Measurements from ENCODE around the gene WDR27. TPM values are rescaled to one million over a fixed set of nuclear protein-coding genes. Genes with fewer than 3 reads are reported as not detected.
"Not testable (repeated sequence)": the region's sequence is repeated elsewhere in the genome, so short reads cannot be mapped to it uniquely, and the experiment has no call there.

Gene WDR27
- total RNA-seq, 2 experiments from 2014 or later: 37.9 to 38.3 TPM

DNA sequence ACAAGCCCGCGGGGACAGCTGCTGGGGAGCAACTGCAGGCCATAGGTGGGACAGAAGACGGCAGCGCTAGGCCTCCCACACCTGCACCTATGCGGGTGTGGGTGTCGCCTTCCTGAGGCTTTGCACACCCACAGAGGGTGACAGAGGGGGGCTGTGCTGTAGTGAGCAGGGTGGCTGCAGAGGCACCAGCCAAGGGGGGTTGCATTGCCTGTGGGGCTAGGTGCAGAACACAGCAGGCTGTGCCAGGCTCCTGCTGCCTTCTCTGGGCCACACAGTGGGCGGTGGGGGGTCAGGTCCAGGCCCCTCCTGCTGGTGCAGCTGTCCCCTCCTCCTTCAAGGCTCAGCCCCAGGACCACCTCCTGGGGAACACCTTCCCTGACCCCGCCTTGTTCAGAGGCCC is 75.7 kb downstream of the WDR27 start:
- intact Hi-C loops (cut with micrococcal nuclease): no loop called here
- Mint-ChIP-seq H3K4me1 (ENCODE audit: low read depth) (no peaks in the 10 kb centered on the region), H3K27ac (no peak overlapping the region), H3K27me3 (ENCODE audit: low read depth) (no peaks in the 10 kb centered on the region), H3K4me3 (no peak overlapping the region), H3K9me3 (no peaks in the 10 kb centered on the region), H3K36me3 (ENCODE audit: low read depth) (peaks cover 9% of the 10 kb centered on the region)
- CTCF ChIA-PET: no interaction called here
- DNase-seq: no peak

DNA sequence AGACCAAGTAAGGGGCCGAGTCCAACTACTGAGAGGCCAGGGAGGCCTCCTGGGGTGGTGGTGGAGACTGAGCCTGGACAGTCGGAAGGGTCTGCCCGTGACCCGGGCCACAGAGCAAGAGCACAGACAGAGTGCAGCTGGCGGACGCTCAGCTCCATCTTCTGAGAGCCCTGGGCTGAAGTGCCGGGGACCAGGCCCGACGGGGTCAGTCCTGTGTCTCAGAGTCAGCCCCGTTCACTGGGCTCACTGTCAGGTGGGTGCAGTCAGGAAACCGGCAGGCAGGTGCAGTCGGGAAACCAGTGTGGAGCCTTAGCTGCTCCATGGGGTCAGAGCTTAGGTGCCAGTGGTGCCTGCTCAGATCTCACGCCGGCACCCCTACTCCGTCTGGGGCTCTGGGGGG is 76.5 kb downstream of the WDR27 start:
- DNase-seq: no peak
- Mint-ChIP-seq H3K4me3 (no peak overlapping the region), H3K27ac (no peak overlapping the region), H3K4me1 (ENCODE audit: low read depth) (no peaks in the 10 kb centered on the region), H3K9me3 (no peaks in the 10 kb centered on the region), H3K27me3 (ENCODE audit: low read depth) (no peaks in the 10 kb centered on the region), H3K36me3 (ENCODE audit: low read depth) (peaks cover 10% of the 10 kb centered on the region)
- CTCF ChIA-PET: no interaction called here
- intact Hi-C loops (cut with micrococcal nuclease): no loop called here

GRCh38 chr6:169624785-169625184 is 77.0 kb downstream of the WDR27 start:
- Mint-ChIP-seq H3K27me3 (ENCODE audit: low read depth) (no peaks in the 10 kb centered on the region), H3K4me1 (ENCODE audit: low read depth) (no peaks in the 10 kb centered on the region), H3K36me3 (ENCODE audit: low read depth) (peaks cover 8% of the 10 kb centered on the region), H3K27ac (no peak overlapping the region), H3K4me3 (no peak overlapping the region), H3K9me3 (no peaks in the 10 kb centered on the region)
- DNase-seq: no peak
- CTCF ChIA-PET: no interaction called here
- intact Hi-C loops (cut with micrococcal nuclease): no loop called here

GRCh38 chr6:169623975-169624374 is 77.9 kb downstream of the WDR27 start:
- no peaks in the 10 kb centered on the region for H3K9me3 Mint-ChIP-seq
- peaks cover 8% of the 10 kb centered on the region for H3K36me3 Mint-ChIP-seq (ENCODE audit: low read depth)
- H3K4me3 Mint-ChIP-seq: no peak overlapping the region
- H3K4me1 Mint-ChIP-seq (ENCODE audit: low read depth): no peaks in the 10 kb centered on the region
- H3K27ac Mint-ChIP-seq: no peak overlapping the region
- intact Hi-C loops (cut with micrococcal nuclease): no loop called here
- CTCF ChIA-PET: no interaction called here
- no peaks in the 10 kb centered on the region for H3K27me3 Mint-ChIP-seq (ENCODE audit: low read depth)
- DNase-seq: no peak

GRCh38 chr6:169623343-169623742 is 78.5 kb downstream of the WDR27 start:
- H3K36me3 Mint-ChIP-seq (ENCODE audit: low read depth): peaks cover 8% of the 10 kb centered on the region
- H3K27ac Mint-ChIP-seq: no peak overlapping the region
- no peaks in the 10 kb centered on the region for H3K27me3 Mint-ChIP-seq (ENCODE audit: low read depth)
- H3K4me1 Mint-ChIP-seq (ENCODE audit: low read depth): no peaks in the 10 kb centered on the region
- H3K9me3 Mint-ChIP-seq: no peaks in the 10 kb centered on the region
- CTCF ChIA-PET: no interaction called here
- intact Hi-C loops (cut with micrococcal nuclease): no loop called here
- no peak overlapping the region for H3K4me3 Mint-ChIP-seq
- no peak for DNase-seq

DNA sequence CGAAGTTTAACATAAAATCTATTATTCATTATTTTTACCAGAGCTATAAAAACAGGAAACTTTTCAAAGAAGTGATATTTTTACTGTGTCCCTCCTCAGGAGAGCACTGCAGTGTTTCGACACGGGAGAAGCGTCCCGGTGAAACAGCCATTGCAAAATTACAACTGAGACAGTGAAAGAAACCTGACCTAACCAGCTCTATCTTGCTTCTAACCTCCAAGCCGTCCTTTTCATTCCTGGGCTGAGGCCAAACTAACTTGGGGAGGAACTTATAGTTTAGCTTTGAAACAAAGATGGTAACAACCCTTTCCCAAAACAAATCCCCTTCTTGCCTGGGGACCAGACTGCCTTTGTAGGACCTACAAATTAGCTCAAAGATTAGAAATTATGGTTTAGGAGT is 79.2 kb downstream of the WDR27 start:
- CTCF ChIA-PET: no interaction called here
- peaks cover 8% of the 10 kb centered on the region for H3K36me3 Mint-ChIP-seq (ENCODE audit: low read depth)
- no peak overlapping the region for H3K27ac Mint-ChIP-seq
- no peaks in the 10 kb centered on the region for H3K27me3 Mint-ChIP-seq (ENCODE audit: low read depth)
- H3K4me1 Mint-ChIP-seq (ENCODE audit: low read depth): no peaks in the 10 kb centered on the region
- H3K4me3 Mint-ChIP-seq: no peak overlapping the region
- intact Hi-C loops (cut with micrococcal nuclease): no loop called here
- no peaks in the 10 kb centered on the region for H3K9me3 Mint-ChIP-seq
- no peak for DNase-seq

DNA sequence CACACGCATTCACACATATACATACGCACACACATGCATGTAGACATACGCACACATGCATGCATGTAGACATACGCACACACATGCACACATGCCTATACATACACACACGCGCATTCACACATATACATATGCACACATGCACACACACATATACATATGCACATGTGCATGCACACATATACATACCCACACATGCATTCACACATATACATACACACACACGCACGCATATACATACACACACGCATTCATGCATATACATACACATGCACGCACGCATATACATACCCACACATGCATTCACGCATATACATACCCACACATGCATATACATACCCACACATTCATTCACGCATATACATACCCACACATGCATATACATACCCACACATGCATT is 80.5 kb downstream of the WDR27 start:
- DNase-seq: no peak
- Mint-ChIP-seq H3K9me3 (no peaks in the 10 kb centered on the region), H3K36me3 (ENCODE audit: low read depth) (peaks cover 3% of the 10 kb centered on the region), H3K4me1 (ENCODE audit: low read depth) (no peaks in the 10 kb centered on the region), H3K27ac (no peak overlapping the region), H3K4me3 (no peak overlapping the region), H3K27me3 (ENCODE audit: low read depth) (no peaks in the 10 kb centered on the region)
- CTCF ChIA-PET: no interaction called here
- intact Hi-C loops (cut with micrococcal nuclease): no loop called here

DNA sequence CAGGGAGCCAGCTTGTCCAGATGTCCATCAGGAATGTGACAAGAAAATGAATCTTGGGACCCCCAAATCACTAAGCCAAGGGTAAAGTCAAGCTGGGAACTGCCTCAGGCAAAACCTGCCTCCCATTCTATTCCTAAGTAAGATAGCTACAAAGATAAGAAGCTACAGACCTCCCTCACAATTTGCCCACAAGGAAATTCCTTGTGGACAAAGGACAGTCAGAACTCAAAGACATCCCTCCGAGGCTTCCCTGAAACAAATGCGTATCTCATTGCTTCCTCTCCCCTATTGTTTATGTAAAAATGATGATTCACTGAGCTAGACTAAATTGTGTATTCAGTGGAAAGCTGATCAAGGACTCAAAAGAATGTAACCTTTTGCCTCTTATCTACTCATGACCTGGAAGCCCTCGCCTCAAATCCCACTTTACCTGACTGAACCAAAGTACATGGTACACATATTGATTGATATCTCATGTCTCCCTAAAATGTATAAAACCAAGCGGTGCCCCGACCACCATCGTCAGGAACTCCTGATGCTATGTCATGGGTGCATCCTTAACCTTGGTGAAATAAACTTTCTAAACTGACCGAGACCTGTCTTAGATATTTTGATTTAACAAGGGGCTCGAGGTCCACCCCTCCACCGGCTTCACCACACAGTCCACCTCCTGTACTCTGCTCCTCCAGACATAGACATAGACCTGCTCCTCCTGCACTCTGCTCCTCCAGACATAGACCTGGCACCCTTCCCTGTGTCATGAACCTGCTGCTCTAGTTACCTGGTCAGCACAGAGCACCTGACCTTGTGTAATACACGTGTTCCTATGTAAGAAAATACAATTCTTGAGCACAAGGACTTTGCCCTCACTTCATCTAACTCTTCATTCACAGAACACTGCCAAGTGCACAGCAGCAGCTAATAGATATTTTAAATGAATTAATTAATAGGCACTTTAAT is 81.4 kb downstream of the WDR27 start:
- peaks cover 5% of the 10 kb centered on the region for H3K9me3 Mint-ChIP-seq
- no peaks in the 10 kb centered on the region for H3K27me3 Mint-ChIP-seq (ENCODE audit: low read depth)
- intact Hi-C loops (cut with micrococcal nuclease): no loop called here
- H3K36me3 Mint-ChIP-seq (ENCODE audit: low read depth): peaks cover 9% of the 10 kb centered on the region
- CTCF ChIA-PET: no interaction called here
- H3K4me3 Mint-ChIP-seq: no peak overlapping the region
- no peak for DNase-seq
- H3K4me1 Mint-ChIP-seq (ENCODE audit: low read depth): no peaks in the 10 kb centered on the region
- H3K27ac Mint-ChIP-seq: no peak overlapping the region

DNA sequence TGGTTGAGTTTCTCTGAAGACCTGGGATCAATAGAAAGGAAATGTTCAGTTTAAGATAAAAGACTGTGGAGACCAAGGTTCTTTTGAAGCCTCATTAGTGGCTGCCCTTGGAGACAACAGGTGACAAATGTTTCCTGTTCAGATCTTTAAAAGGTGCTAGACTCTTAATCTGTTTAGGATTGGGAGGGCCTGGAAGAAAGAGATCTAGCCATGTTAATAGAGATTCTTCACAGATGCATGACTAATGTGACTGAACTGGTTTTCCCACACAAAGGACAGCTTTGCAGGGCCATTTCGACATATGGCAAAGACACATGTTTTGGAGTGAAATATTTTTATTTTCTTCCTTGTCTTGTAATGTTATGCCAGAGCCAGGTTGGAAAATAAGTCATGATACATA is 82.2 kb downstream of the WDR27 start:
- Mint-ChIP-seq H3K4me3 (no peak overlapping the region), H3K4me1 (ENCODE audit: low read depth) (no peaks in the 10 kb centered on the region), H3K9me3 (peaks cover 7% of the 10 kb centered on the region), H3K36me3 (ENCODE audit: low read depth) (peaks cover 9% of the 10 kb centered on the region), H3K27ac (no peak overlapping the region), H3K27me3 (ENCODE audit: low read depth) (no peaks in the 10 kb centered on the region)
- no peak for DNase-seq
- intact Hi-C loops (cut with micrococcal nuclease): no loop called here
- CTCF ChIA-PET: no interaction called here

DNA sequence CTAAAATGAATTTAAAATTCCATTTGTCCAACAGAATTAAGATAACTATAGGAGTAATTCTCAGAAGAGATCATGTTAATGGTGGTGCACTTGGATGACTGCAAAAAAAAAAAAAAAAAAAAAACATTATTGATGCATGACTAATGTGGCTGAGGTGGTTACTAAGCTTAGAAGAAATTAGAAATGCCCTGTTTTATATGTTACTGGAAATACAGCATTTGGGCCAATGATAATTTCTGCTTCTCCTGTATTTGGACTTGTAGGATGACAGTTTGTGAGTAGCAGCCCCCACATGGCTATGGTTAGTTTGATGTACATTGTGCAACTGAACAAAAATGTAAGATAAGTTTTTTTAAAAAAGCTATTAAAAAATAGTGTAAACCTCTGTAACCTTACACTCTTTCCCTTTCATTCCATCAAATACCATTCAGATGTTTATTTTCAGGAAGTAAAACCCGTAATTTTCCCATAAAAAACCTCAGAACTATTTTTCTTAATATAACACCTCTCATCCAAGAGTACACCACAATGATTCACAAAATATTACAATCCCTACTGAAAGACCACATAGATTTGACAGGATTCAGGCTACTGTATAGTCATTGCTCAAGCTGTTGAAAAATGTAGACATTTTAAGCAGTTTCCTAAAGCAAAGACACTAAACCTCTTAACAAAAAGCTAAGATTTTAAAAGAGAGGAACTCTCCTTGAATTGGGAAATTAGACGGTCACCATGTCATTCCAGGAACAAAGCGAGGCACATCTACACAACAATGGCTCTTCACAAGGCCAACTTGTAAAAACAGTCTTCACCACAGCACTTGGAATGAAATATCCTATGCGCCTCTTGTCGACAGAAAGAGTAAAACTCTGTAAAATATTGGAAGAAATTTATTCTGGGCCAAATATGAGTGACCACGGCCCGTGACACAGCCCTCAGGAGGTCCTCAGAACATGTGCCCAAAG is 83.0 kb downstream of the WDR27 start:
- H3K36me3 Mint-ChIP-seq (ENCODE audit: low read depth): peaks cover 9% of the 10 kb centered on the region
- DNase-seq: no peak
- CTCF ChIA-PET: no interaction called here
- H3K27me3 Mint-ChIP-seq (ENCODE audit: low read depth): no peaks in the 10 kb centered on the region
- peaks cover 7% of the 10 kb centered on the region for H3K9me3 Mint-ChIP-seq
- H3K4me3 Mint-ChIP-seq: no peak overlapping the region
- H3K27ac Mint-ChIP-seq: no peak overlapping the region
- intact Hi-C loops (cut with micrococcal nuclease): no loop called here
- H3K4me1 Mint-ChIP-seq (ENCODE audit: low read depth): no peaks in the 10 kb centered on the region

GRCh38 chr6:169617562-169617961 is 84.3 kb downstream of the WDR27 start:
- no peak overlapping the region for H3K27ac Mint-ChIP-seq

GRCh38 chr6:169608609-169609008 is 93.2 kb downstream of the WDR27 start:
- H3K9me3 Mint-ChIP-seq; H3K4me3 Mint-ChIP-seq; CTCF ChIA-PET; intact Hi-C loops (cut with micrococcal nuclease); H3K27me3 Mint-ChIP-seq (ENCODE audit: low read depth); DNase-seq; H3K27ac Mint-ChIP-seq; H3K4me1 Mint-ChIP-seq (ENCODE audit: low read depth): not testable (repeated sequence)
- H3K36me3 Mint-ChIP-seq (ENCODE audit: low read depth): peaks cover 21% of the 10 kb centered on the region

More at GRCh38 chr6:169617562-169617961, 84.3 kb downstream of the WDR27 start:
- H3K4me3 Mint-ChIP-seq: no peak overlapping the region
- CTCF ChIA-PET: no interaction called here
- peaks cover 9% of the 10 kb centered on the region for H3K36me3 Mint-ChIP-seq (ENCODE audit: low read depth)
- H3K9me3 Mint-ChIP-seq: peaks cover 7% of the 10 kb centered on the region
- no peaks in the 10 kb centered on the region for H3K27me3 Mint-ChIP-seq (ENCODE audit: low read depth)
- no peaks in the 10 kb centered on the region for H3K4me1 Mint-ChIP-seq (ENCODE audit: low read depth)
- DNase-seq: no peak
- intact Hi-C loops (cut with micrococcal nuclease): no loop called here

All from activated naive CD4-positive, alpha-beta T cell treated with anti-CD3 and anti-CD28 coated beads for 36 hours (primary cell).